Loucy (cell line): ENCODE results near the gene CMTR1.

ENCODE experiments used
- CTCF ChIP-seq: fragments of 200-600 bp; sonication (generic); conservative IDR thresholded peaks from 2 replicates; pipeline ENCODE4 v1.5.1; 2014; ENCODE audit warnings: mild to moderate bottlenecking, antibody characterized with exemption, low read length
- EZH2phosphoT487 ChIP-seq: fragments of 200-600 bp; IDR thresholded peaks from 2 replicates; pipeline ENCODE4 v1.6.1; 2018; ENCODE audit warnings: antibody characterized with exemption, mild to moderate bottlenecking, moderate library complexity, borderline replicate concordance

GRCh38 chr6:37432916-37433656 is at the start of gene CMTR1:
- TF ChIP-seq CTCF, result no peak
- no peak for TF ChIP-seq EZH2phosphoT487
